NCI-H2107 treated with DMSO at 0.1 percent for 48 hours (cell line): ENCODE results near the gene MIOX.

ENCODE experiments used
- DNase-seq: peaks from one replicate; lab custom pipeline; 2025; ENCODE audit not compliant: unreplicated experiment; lab: John Stamatoyannopoulos, UW

The MIOX gene

DNA sequence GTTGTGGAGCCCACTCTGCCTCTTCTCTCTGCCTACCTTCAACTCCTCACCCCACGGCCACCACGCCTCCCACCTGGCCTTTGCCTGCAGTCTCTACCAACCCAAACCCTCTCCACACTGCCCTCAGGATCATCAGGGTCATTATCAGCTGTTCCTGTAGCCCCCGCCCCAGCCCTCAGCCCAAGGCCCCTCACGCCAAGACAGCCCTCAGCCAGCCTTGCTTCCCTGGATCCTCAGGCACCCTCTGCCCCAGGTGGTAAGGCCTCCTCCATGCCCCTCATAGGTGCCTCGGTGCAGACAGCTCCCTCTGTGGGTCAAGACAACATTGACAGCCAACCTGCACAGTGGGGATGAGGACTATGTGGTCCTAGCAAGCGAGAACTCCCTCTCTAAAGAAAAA is 13.6 kb upstream of the MIOX start:
- no peak for DNase-seq

- DNase-seq = no peak
Observed at GRCh38 chr22:50473855-50474671, 12.6 kb upstream of the MIOX start.

- peak; percentile 39 for DNase-seq
Observed at GRCh38 chr22:50474710-50475651, 11.7 kb upstream of the MIOX start, which contains the start of gene SBF1. SBF1 (minus strand) TSS chr22:50475035; CDS start chr22:50474840, 195 bp downstream.

DNA sequence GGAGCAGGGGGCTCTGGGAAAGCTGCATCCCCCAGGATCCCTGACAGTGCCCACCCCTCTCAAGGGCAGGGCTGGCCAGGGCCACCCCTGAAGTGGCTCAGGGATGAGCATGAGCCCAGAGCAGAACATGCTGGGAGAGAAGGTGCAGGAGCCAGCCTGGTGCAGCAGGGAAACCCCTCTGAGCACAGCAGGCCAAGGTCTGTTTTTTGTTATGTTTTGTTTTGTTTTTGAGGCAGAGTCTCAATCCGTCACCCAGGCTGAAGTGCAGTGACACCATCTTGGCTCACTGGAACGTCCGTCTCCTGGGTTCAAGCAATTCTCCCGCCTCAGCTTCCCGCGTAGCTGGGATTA is 11.0 kb upstream of the MIOX start:
- DNase-seq = no peak

DNA sequence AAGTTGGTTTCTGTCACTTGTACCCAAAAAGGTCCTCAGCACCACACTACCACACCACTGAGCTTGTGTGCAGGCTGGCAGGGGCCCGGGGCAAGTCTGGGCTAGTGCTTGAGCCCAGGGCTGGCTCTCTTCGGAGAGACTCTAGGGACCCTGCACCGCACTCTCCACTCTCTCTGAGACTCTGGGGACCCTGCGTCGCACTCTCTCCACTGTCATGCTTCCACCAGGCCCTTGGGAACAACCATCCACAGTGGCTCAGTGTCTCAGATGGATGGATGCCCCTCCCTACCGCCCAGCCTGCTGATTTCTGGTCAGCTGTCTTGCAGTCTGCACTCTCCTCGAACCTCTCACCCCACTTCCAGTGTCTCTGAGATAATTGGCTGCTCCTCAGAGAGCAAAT is 9.8 kb upstream of the MIOX start:
- no peak for DNase-seq

DNA sequence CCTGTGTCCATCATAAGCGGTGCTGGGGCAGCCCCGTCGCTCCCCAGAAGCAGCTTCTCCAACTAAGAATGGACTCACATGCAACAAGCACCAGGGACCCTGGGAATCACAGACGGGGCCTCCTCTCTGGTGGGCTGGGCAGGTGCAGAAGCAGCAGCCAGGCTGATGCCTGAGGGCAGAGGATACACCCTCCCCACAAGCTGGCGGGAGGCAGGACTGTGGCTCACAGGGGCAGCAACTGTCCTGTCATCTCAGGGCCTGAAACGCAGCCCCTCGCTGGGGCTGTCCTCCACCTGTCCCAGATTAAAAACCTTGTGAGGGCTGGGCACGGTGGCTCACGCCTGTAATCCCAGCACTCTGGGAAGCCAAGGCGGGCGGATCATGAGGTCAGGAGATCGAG is 8.7 kb upstream of the MIOX start:
- DNase-seq = no peak

DNA sequence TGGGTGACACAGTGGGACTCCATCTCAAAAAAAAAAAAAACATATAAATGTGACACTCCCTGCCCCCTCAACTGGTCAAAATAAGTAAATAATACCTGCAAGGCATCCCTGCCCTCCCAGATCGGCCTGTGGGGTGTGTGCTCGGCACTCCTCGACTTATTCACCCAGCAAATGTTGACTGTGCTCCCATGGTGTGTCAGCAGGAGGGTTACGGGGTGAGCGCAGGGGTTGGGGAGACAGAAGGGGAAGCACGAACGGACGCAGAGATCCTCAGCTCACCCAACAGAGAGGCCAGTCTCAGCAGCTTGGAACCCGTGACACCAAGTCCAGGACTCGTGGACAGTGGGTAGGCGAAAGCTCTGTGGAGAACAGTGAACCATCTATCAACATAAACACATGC is 6.9 kb upstream of the MIOX start:
- no peak for DNase-seq

DNA sequence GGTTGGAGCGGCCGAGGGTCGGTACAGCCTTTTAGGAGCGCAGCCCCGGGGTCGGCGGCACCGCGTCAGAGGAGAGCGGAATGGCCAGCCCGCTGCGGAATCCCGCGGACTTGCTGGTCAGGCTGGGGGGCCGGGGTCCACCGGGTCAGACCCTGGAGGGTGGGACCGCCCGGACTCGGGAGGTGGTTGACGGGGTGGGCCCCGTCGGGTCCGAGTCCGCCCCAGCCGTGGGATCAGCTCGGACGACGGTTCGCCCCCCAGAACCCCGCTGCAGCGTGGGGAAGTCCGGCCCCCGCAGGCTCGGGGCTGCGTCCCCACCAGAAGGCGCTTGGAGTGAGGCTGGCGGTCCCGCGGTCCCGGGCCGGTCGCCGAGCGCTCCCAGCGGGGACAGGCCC is 5.6 kb upstream of the MIOX start:
- no peak for DNase-seq

GRCh38 chr22:50481440-50482106 is 5.1 kb upstream of the MIOX start, which contains the start of gene ADM2:
ADM2 (plus strand) TSS chr22:50481543; CDS start chr22:50481848, 305 bp downstream.
- no peak for DNase-seq

DNA sequence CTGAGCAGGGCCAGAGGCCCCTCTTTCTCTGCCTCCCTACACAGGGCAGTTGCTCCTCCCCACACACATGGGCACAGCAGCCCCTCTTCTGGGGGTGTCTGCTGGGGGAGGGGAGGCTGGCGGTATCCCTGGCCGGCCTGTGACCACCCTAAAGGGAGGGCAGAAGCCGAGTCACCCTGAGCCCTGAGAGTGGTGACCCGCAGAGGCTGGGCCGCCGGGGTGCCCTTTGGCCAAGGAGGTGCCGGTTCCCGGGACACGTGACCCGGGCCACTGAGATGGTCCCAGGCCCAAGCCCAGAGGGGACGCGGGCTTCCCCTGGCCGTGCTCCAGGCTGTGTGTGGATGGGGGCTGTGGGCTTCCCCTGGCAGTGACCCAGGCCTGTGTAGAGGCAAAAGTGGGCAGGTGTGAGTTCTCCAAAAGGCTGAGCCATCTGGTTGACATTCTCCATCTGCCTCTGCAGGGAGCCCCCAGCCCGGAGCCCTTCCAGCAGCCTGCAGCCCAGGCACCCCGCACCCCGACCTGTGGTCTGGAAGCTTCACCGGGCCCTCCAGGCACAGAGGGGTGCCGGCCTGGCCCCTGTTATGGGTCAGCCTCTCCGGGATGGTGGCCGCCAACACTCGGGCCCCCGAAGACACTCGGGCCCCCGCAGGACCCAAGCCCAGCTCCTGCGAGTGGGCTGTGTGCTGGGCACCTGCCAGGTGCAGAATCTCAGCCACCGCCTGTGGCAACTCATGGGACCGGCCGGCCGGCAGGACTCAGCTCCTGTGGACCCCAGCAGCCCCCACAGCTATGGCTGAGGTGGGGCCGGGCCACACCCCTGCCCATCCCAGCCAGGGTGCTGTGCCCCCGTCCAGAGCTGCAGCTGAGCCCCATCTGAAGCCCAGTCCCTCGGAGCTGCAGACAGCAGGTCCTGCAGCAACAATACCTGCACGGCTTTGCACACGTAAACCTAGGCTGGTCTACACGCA is 4.3 kb upstream of the MIOX start:
- DNase-seq = no peak

GRCh38 chr22:50483106-50483505 is 3.6 kb upstream of the MIOX start:
- no peak for DNase-seq

DNA sequence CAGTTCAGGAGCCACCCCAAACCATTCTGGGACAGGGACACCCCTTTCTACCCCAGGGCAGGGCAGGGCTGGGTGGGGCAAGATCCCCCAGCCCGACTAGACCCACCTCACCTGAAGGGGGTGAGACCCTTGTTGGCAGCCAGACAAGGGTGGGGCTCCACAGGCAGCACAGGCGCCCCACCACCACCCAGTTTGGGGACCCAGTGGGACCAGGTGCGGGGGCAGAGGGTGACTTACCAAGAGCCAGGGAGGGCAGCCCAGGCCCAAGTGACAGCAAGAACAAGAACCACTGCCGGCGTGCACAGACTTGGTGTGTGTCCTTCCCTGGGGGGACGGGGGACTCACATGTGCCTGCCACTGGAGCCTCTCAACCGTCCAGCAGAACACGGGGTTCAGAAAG is 3.1 kb upstream of the MIOX start:
- DNase-seq = no peak

GRCh38 chr22:50483977-50484853 is 2.4 kb upstream of the MIOX start:
- no peak for DNase-seq

DNA sequence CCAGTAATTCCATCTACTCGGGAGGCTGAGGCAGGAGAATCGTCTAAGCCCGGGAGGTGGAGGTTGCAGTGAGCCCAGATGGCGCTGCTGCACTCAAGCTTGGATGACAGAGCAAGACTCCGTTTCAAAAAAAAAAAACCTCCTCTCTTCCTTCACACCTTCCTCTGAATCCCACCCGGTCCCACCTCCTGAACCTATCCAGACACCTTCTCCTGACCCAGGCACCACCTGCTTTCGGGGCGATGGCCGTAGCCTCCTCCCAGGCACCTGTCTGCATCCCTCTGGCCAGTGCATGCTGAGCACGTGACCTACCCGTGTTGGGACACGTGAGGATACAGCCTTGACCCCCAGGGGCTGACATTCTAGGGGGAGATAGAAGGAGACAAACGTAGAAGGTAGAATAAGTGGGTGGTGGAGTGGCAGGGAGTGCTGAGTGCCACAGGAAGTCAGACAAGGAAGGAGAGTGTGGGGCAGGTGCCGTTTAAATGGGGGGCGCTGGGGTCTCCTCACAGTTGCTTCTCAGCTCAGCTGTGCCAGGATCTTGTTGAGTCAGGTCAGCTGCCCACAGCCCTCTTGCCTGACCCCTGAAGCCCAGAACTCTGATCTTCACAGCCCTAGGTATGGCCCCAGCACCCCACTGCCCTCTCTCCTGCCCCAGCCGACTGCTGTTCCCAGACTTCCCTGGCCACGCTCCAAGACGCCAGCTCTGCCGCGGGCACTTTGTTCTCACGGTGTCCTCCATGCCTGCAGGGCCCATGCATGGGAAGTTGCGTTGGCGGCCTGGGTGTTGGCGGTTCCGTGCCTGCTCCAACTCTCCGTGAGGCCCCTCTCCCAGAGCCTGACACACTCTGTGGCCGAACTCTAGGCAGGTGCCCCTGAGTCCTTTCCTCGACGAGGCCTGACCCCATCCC is 1.2 kb upstream of the MIOX start:
- no peak for DNase-seq

GRCh38 chr22:50487290-50488005 is 789 bp downstream of the MIOX start:
- no peak for DNase-seq

- no peak for DNase-seq
Observed at GRCh38 chr22:50488006-50488677, 1.5 kb downstream of the MIOX start.

DNA sequence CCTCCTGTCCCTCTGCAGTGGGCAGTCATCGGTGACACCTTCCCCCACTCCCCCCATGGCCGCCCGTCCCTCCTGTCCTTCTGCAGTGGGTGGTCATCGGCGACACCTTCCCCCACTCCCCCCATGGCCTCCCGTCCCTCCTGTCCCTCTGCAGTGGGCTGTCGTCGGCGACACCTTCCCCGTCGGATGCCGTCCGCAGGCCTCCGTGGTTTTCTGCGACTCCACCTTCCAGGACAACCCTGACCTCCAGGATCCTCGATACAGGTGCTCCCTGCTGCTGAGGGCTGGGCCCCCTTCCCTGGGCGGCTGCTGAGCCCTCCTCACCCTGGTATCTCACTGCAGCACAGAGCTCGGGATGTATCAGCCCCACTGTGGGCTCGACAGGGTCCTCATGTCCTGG is 2.2 kb downstream of the MIOX start:
- DNase-seq = no peak
